OCI-LY7 (cell line): ENCODE data around the gene OSER1. TPM values are rescaled to one million over a fixed set of nuclear protein-coding genes. Genes with fewer than 3 reads are reported as not detected.

Experiments
- BruUV-seq: library from RNA; stranded (reverse); fragments of 400-500 nt; replicated peaks from 2 replicates; lab custom pipeline; 2021; lab: Mats Ljungman, UMichigan
- CTCF ChIA-PET: fragments of 300-600 bp; sonication (Branson Sonifier 250); formaldehyde crosslinking; loops from one replicate; lab custom pipeline; 2022; ENCODE audit warnings: antibody characterized with exemption; ENCODE audit not compliant: unreplicated experiment; lab: Charles Lee
- POLR2A ChIA-PET: fragments of 300-600 bp; sonication (Branson Sonifier 250); formaldehyde crosslinking; loops from one replicate; lab custom pipeline; 2022; ENCODE audit warnings: antibody characterized with exemption; lab: Charles Lee
- DNase-seq: peaks from one replicate; pipeline ENCODE4 v3.0.0-alpha.2; 2015; ENCODE audit warnings: low spot score
- H2AFZ ChIP-seq: fragments of 200-600 bp; sonication (generic), shearing (Covaris generic); 2 replicates; pipeline ENCODE4 v1.6.1; 2014; ENCODE audit warnings: mild to moderate bottlenecking, antibody characterized with exemption, low read length, moderate library complexity
- H3K27ac ChIP-seq: fragments of 200-600 bp; sonication (generic); 2 replicates; pipeline ENCODE4 v1.5.1; 2014; ENCODE audit warnings: mixed run types, low read depth, mild to moderate bottlenecking, moderate library complexity, low read length, inconsistent platforms; ENCODE audit not compliant: poor library complexity, severe bottlenecking
- H3K36me3 ChIP-seq: fragments of 200-600 bp; sonication (generic); 2 replicates; pipeline ENCODE4 v1.6.1; 2014; ENCODE audit warnings: mild to moderate bottlenecking, antibody characterized with exemption, low read length, moderate library complexity, mixed read lengths; ENCODE audit not compliant: insufficient read depth
- H3K4me1 ChIP-seq: fragments of 200-600 bp; sonication (generic); 2 replicates; pipeline ENCODE4 v1.5.1; 2014; ENCODE audit warnings: mild to moderate bottlenecking, low read length; ENCODE audit not compliant: insufficient read depth, poor library complexity, severe bottlenecking
- H3K4me2 ChIP-seq: fragments of 200-600 bp; sonication (generic); 2 replicates; pipeline ENCODE4 v1.6.1; 2014; ENCODE audit warnings: mild to moderate bottlenecking, low read length
- H3K4me3 ChIP-seq: fragments of 200-600 bp; sonication (generic); 2 replicates; pipeline ENCODE4 v1.5.1; 2014; ENCODE audit warnings: mild to moderate bottlenecking, low read depth, low read length; ENCODE audit not compliant: poor library complexity, severe bottlenecking
- H3K79me2 ChIP-seq: fragments of 200-600 bp; sonication (generic); 2 replicates; pipeline ENCODE4 v1.6.1; 2016; ENCODE audit warnings: low read depth, mild to moderate bottlenecking, low read length, moderate library complexity, mixed read lengths; ENCODE audit not compliant: insufficient read depth
- H3K9me2 ChIP-seq: fragments of 200-600 bp; sonication (generic); 2 replicates; pipeline ENCODE4 v1.6.1; 2016; ENCODE audit warnings: mild to moderate bottlenecking, low read length, mixed read lengths; ENCODE audit not compliant: insufficient read depth
- H3K9me3 ChIP-seq: fragments of 200-600 bp; sonication (generic); 2 replicates; pipeline ENCODE4 v1.6.1; 2014; ENCODE audit warnings: mild to moderate bottlenecking, mixed run types, low read length, mixed read lengths
- H4K20me1 ChIP-seq: fragments of 200-600 bp; sonication (generic); 2 replicates; pipeline ENCODE4 v1.6.1; 2014; ENCODE audit warnings: mild to moderate bottlenecking, antibody characterized with exemption, low read length, moderate library complexity, mixed read lengths; ENCODE audit not compliant: insufficient read depth
- EZH2phosphoT487 ChIP-seq: fragments of 200-600 bp; sonication (generic); IDR thresholded peaks from 2 replicates; pipeline ENCODE4 v1.6.1; 2018; ENCODE audit warnings: low read depth, borderline replicate concordance, mild to moderate bottlenecking, mixed run types, antibody characterized with exemption, low read length, moderate library complexity, mixed read lengths
- intact Hi-C: fragments of 100-400 bp; cut with micrococcal nuclease; formaldehyde crosslinking; loops from one replicate; pipeline ENCODE4 v1.10.0; 2022; ENCODE audit not compliant: unreplicated experiment
- total RNA-seq, 2 experiments: library from RNA; depleted of rRNA in 1 of 2; stranded (reverse); fragments of >200 nt in 1 of 2; shearing (Covaris generic) in 1 of 2; gene quantifications; 2 replicates each; pipeline ENCODE4 v1.2.3, GENCODE V29; 2014 to 2022
- TF ChIP-seq, protein P1 (sequence below): fragments of 200-600 bp; sonication (generic); conservative IDR thresholded peaks from 2 replicates; pipeline ENCODE4 v1.5.1; 2014; ENCODE audit warnings: mild to moderate bottlenecking, antibody characterized with exemption, low read length, moderate library complexity, mixed read lengths

The OSER1 gene
- total RNA-seq, 2 experiments from 2014 or later, result 28.1 to 31.9 TPM

GRCh38 chr20:44203161-44203560 lies 7.4 kb downstream of the OSER1 start:
- H3K9me2 ChIP-seq, result no peaks in the 10 kb centered on the region
- H3K4me3 ChIP-seq, result no peak overlapping the region
- DNase-seq, result no peak
- ChIA-PET POLR2A (interaction anchor here (0.6 kb wide), 1 partner anchor 378 kb away, joined by 3 read pairs; no protein-coding TSS in a partner anchor), CTCF (no interaction called here)
- peaks cover 59% of the 10 kb centered on the region for H3K79me2 ChIP-seq
- peaks cover 12% of the 10 kb centered on the region for H3K4me1 ChIP-seq
- H3K9me3 ChIP-seq, result no peaks in the 10 kb centered on the region
- no TSS peak for BruUV-seq
- intact Hi-C loops, result no loop called here
- peaks cover 80% of the 10 kb centered on the region for H3K36me3 ChIP-seq
- no peak overlapping the region for H3K27ac ChIP-seq
- no peak overlapping the region for H2AFZ ChIP-seq
- no peak overlapping the region for H3K4me2 ChIP-seq
- TF ChIP-seq EZH2phosphoT487, result no peak
- TF ChIP-seq, protein P1, sequence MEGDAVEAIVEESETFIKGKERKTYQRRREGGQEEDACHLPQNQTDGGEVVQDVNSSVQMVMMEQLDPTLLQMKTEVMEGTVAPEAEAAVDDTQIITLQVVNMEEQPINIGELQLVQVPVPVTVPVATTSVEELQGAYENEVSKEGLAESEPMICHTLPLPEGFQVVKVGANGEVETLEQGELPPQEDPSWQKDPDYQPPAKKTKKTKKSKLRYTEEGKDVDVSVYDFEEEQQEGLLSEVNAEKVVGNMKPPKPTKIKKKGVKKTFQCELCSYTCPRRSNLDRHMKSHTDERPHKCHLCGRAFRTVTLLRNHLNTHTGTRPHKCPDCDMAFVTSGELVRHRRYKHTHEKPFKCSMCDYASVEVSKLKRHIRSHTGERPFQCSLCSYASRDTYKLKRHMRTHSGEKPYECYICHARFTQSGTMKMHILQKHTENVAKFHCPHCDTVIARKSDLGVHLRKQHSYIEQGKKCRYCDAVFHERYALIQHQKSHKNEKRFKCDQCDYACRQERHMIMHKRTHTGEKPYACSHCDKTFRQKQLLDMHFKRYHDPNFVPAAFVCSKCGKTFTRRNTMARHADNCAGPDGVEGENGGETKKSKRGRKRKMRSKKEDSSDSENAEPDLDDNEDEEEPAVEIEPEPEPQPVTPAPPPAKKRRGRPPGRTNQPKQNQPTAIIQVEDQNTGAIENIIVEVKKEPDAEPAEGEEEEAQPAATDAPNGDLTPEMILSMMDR, result no peak
- peaks cover 11% of the 10 kb centered on the region; the same call in 1 of the 2 replicates for H4K20me1 ChIP-seq

GRCh38 chr20:44200983-44201382 lies 9.6 kb downstream of the OSER1 start:
- no peak overlapping the region for H3K4me3 ChIP-seq
- ChIA-PET CTCF (no interaction called here), POLR2A (no interaction called here)
- BruUV-seq, result no TSS peak
- no peaks in the 10 kb centered on the region for H3K4me1 ChIP-seq
- H3K9me3 ChIP-seq, result no peaks in the 10 kb centered on the region
- no peak overlapping the region for H3K27ac ChIP-seq
- H3K4me2 ChIP-seq, result no peak overlapping the region
- intact Hi-C loops, result no loop called here
- no peak for DNase-seq
- no peak for TF ChIP-seq EZH2phosphoT487
- TF ChIP-seq, protein P1, result no peak
- no peaks in the 10 kb centered on the region for H4K20me1 ChIP-seq
- peaks cover 90% of the 10 kb centered on the region for H3K36me3 ChIP-seq
- no peaks in the 10 kb centered on the region for H3K9me2 ChIP-seq
- H2AFZ ChIP-seq, result no peak overlapping the region
- peaks cover 37% of the 10 kb centered on the region; the same call in 1 of the 2 replicates for H3K79me2 ChIP-seq

DNA sequence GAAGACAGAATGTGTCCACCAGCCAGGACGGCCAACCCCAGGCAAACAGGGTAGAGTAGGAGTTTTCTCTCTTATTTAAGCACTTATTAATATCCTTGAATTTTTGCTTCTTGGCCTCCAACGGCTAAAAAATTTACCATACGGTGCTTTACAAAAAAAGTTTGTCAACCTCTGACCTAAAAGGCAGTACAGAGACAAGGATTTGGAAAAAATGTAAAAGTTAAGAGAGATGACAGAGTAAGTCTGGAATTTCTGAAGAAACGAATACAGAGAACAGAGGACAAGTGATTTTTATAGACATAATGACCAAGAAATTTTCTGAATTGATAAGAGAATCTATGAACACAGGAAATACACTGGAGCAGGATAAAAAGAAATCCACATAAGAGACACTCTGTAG lies 10.2 kb downstream of the OSER1 start:
- intact Hi-C loops, result no loop called here
- Histone ChIP-seq H3K9me3 (no peaks in the 10 kb centered on the region), H2AFZ (no peak overlapping the region), H3K9me2 (no peaks in the 10 kb centered on the region), H4K20me1 (no peaks in the 10 kb centered on the region), H3K27ac (no peak overlapping the region), H3K36me3 (peaks cover 90% of the 10 kb centered on the region), H3K4me3 (no peak overlapping the region), H3K79me2 (peaks cover 33% of the 10 kb centered on the region; the same call in 1 of the 2 replicates), H3K4me2 (no peak overlapping the region), H3K4me1 (no peaks in the 10 kb centered on the region)
- no TSS peak for BruUV-seq
- ChIA-PET POLR2A (no interaction called here), CTCF (no interaction called here)
- no peak for TF ChIP-seq EZH2phosphoT487
- TF ChIP-seq, protein P1, result no peak
- no peak for DNase-seq
